GOT3 (cell line): ENCODE measurements around the gene FOXP1.

Experiments used
- DNase-seq: peaks from one replicate; lab custom pipeline; 2025; ENCODE audit warnings: mixed read lengths; lab: John Stamatoyannopoulos, UW

Gene FOXP1

GRCh38 chr3:71146673-71147072, 436.9 kb downstream of the FOXP1 start:
- no peak for DNase-seq

- no peak for DNase-seq
Observed at GRCh38 chr3:71145954-71146353, 437.6 kb downstream of the FOXP1 start.

- no peak for DNase-seq
Observed at GRCh38 chr3:71144525-71145253, 438.8 kb downstream of the FOXP1 start.

- no peak for DNase-seq
Observed at GRCh38 chr3:71143493-71143892, 440.0 kb downstream of the FOXP1 start.

- no peak for DNase-seq
Observed at GRCh38 chr3:71142441-71143161, 440.9 kb downstream of the FOXP1 start.

- DNase-seq: no peak
Observed at GRCh38 chr3:71140477-71140876, 443.1 kb downstream of the FOXP1 start.

- DNase-seq: no peak
Observed at GRCh38 chr3:71139496-71139895, 444.0 kb downstream of the FOXP1 start.

GRCh38 chr3:71138410-71138809, 445.1 kb downstream of the FOXP1 start:
- DNase-seq: no peak

GRCh38 chr3:71136276-71136675, 447.3 kb downstream of the FOXP1 start:
- DNase-seq: no peak

GRCh38 chr3:71135373-71136088, 448.0 kb downstream of the FOXP1 start:
- no peak for DNase-seq

GRCh38 chr3:71134521-71134920, 449.0 kb downstream of the FOXP1 start:
- no peak for DNase-seq

GRCh38 chr3:71133865-71134264, 449.7 kb downstream of the FOXP1 start:
- DNase-seq: no peak

GRCh38 chr3:71132995-71133730, 450.4 kb downstream of the FOXP1 start:
- DNase-seq: no peak

GRCh38 chr3:71131375-71132314, 451.9 kb downstream of the FOXP1 start:
- DNase-seq: no peak

GRCh38 chr3:71130471-71131374, 452.8 kb downstream of the FOXP1 start:
- DNase-seq: no peak

- DNase-seq: no peak
Observed at GRCh38 chr3:71129611-71130431, 453.7 kb downstream of the FOXP1 start.

GRCh38 chr3:71128961-71129360, 454.6 kb downstream of the FOXP1 start:
- DNase-seq: no peak

GRCh38 chr3:71127844-71128243, 455.7 kb downstream of the FOXP1 start:
- DNase-seq: no peak
